Left lung (tissue), 10 donors: ENCODE measurements around the gene RPTOR. TPM values are rescaled to one million over a fixed set of nuclear protein-coding genes. Genes with fewer than 3 reads are reported as not detected.

Experiments used
- ATAC-seq: fragments of 200-7000 bp; cut with Tn5 transposase; one replicate; pipeline ENCODE4 v1.9.1; 2020; ENCODE audit warnings: moderate library complexity
- DNase-seq, 4 donors: peaks; one replicate each; pipeline ENCODE4 v3.0.0-alpha.2; 2013 to 2020
- H3K27ac ChIP-seq, 2 donors: fragments of 200-600 bp; sonication (generic) in 1 of 2; one replicate each; pipeline versions ENCODE4 v1.5.0 to v1.8.0; 2020 to 2021
- H3K27me3 ChIP-seq, 2 donors: fragments of 200-600 bp; sonication (generic) in 1 of 2; one replicate each; pipeline versions ENCODE4 v1.5.0 to v1.8.0; 2020 to 2021
- H3K36me3 ChIP-seq, 2 donors: fragments of 200-600 bp; sonication (generic) in 1 of 2; one replicate each; pipeline versions ENCODE4 v1.5.0 to v1.8.0; 2020 to 2021
- H3K4me1 ChIP-seq, 2 donors: fragments of 200-600 bp; one replicate each; pipeline ENCODE4 v1.8.0; 2021
- H3K4me3 ChIP-seq, 2 donors: fragments of 200-600 bp; sonication (generic) in 1 of 2; one replicate each; pipeline versions ENCODE4 v1.5.0 to v1.8.0; 2020 to 2021; ENCODE audit warnings: mild to moderate bottlenecking in 1 of 2
- H3K9me3 ChIP-seq, 2 donors: fragments of 200-600 bp; sonication (generic) in 1 of 2; one replicate each; pipeline versions ENCODE4 v1.5.0 to v1.8.0; 2020 to 2021
- intact Hi-C, 2 donors: fragments of 100-400 bp; cut with DNase I; formaldehyde crosslinking; loops; one replicate each; pipeline versions ENCODE4 v1.11.2 to v1.14.2; 2022
- polyA plus RNA-seq, 6 donors: library from polyadenylated mRNA; unstranded; fragments of 120-200 nt; gene quantifications; one replicate each; pipeline ENCODE4 v1.2.1, GENCODE V29; 2013; ENCODE audit not compliant: insufficient read length in 6 of 6
- total RNA-seq, 2 donors: library from RNA; stranded (reverse); fragmentation: NEBNext Ultra II Directional; extraction: Animal tissue kit (Norgen Biotek cat#: 25700); gene quantifications; one replicate each; pipeline ENCODE4 v1.2.1, GENCODE V29; 2021
- TF ChIP-seq, protein P1 (sequence below), 2 donors: fragments of 200-600 bp; sonication (generic) in 1 of 2; IDR thresholded peaks; one replicate each; pipeline versions ENCODE4 v1.5.0 to v1.8.0; 2021; ENCODE audit warnings: antibody characterized with exemption in 2 of 2
- donor health status: DM: no; HTN: yes; CAD: no.
- donor health status: DM: no; HTN: no; CAD: no.

Gene RPTOR
- total and polyA plus RNA-seq, 8 donors, result 14.2 to 39.2 (median 20.7) TPM

- Histone ChIP-seq H3K27me3 (no peaks in the 10 kb centered on the region), H3K36me3 (no peaks in the 10 kb centered on the region), H3K4me1 (peaks cover 0 to 8% of the 10 kb centered on the region in 2 donors), H3K4me3 (no peak overlapping the region), H3K27ac (no peak overlapping the region), H3K9me3 (no peaks in the 10 kb centered on the region)
- TF ChIP-seq, protein P1, sequence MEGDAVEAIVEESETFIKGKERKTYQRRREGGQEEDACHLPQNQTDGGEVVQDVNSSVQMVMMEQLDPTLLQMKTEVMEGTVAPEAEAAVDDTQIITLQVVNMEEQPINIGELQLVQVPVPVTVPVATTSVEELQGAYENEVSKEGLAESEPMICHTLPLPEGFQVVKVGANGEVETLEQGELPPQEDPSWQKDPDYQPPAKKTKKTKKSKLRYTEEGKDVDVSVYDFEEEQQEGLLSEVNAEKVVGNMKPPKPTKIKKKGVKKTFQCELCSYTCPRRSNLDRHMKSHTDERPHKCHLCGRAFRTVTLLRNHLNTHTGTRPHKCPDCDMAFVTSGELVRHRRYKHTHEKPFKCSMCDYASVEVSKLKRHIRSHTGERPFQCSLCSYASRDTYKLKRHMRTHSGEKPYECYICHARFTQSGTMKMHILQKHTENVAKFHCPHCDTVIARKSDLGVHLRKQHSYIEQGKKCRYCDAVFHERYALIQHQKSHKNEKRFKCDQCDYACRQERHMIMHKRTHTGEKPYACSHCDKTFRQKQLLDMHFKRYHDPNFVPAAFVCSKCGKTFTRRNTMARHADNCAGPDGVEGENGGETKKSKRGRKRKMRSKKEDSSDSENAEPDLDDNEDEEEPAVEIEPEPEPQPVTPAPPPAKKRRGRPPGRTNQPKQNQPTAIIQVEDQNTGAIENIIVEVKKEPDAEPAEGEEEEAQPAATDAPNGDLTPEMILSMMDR (IDR thresholded peaks at IDR 0.05), result no peak
- ATAC-seq, result no peak
- DNase-seq, result no peak
- intact Hi-C loops, result no loop called here
Measured at GRCh38 chr17:80555266-80555665, 10.6 kb downstream of the RPTOR start.

GRCh38 chr17:80558046-80558445 lies 13.4 kb downstream of the RPTOR start:
- Histone ChIP-seq H3K27ac (no peak overlapping the region), H3K36me3 (no peaks in the 10 kb centered on the region), H3K9me3 (no peaks in the 10 kb centered on the region), H3K4me3 (no peak overlapping the region), H3K4me1 (peaks cover 0 to 9% of the 10 kb centered on the region in 2 donors), H3K27me3 (no peaks in the 10 kb centered on the region)
- TF ChIP-seq, protein P1 (IDR thresholded peaks at IDR 0.05), result no peak
- DNase-seq, result no peak
- intact Hi-C loops, result no loop called here
- no peak for ATAC-seq

DNA sequence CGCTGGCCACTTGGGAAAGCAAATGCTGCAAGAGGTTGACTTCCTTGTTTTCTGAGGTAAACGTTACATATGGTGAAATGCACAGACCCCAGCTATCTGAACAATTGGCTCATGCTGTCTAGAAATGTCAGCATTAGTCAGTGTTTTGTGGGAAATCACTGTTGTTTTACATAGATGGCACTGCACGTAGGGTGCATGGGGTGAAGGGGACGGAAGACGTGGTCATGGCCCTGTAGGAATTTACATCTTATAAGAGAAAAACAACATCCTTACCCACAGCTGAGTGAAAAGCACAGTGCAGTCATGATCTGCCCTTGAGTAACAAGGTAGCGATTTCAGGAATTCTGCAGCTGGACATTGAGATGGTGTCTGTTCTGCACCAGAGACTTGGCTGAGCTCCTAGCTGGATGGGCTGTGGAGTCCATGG lies 15.2 kb downstream of the RPTOR start:
- intact Hi-C loops, result no loop called here
- ATAC-seq, result no peak
- H3K27me3 ChIP-seq, result no peaks in the 10 kb centered on the region

GRCh38 chr17:80561541-80562114 lies 17.0 kb downstream of the RPTOR start:
- Histone ChIP-seq H3K9me3 (no peaks in the 10 kb centered on the region), H3K27me3 (no peaks in the 10 kb centered on the region), H3K27ac (no peak overlapping the region), H3K4me3 (no peak overlapping the region), H3K36me3 (no peaks in the 10 kb centered on the region), H3K4me1 (peaks cover 0 to 12% of the 10 kb centered on the region in 2 donors)
- DNase-seq, result no peak
- intact Hi-C loops, result no loop called here
- TF ChIP-seq, protein P1 (IDR thresholded peaks at IDR 0.05), result no peak
- no peak for ATAC-seq

More for the DNA sequence above, 15.2 kb downstream of the RPTOR start:
- Histone ChIP-seq H3K36me3 (no peaks in the 10 kb centered on the region), H3K4me1 (peaks cover 0 to 9% of the 10 kb centered on the region in 2 donors), H3K4me3 (no peak overlapping the region), H3K27ac (no peak overlapping the region), H3K9me3 (no peaks in the 10 kb centered on the region)
- DNase-seq, result no peak
- TF ChIP-seq, protein P1 (IDR thresholded peaks at IDR 0.05), result no peak

- DNase-seq, result no peak
- TF ChIP-seq, protein P1 (IDR thresholded peaks at IDR 0.05), result no peak
- peaks cover 0 to 11% of the 10 kb centered on the region in 2 donors for H3K4me1 ChIP-seq
- ATAC-seq, result no peak
- H3K36me3 ChIP-seq, result no peaks in the 10 kb centered on the region
- no peaks in the 10 kb centered on the region for H3K9me3 ChIP-seq
- intact Hi-C loops, result no loop called here
- no peaks in the 10 kb centered on the region for H3K27me3 ChIP-seq
- no peak overlapping the region for H3K4me3 ChIP-seq
- H3K27ac ChIP-seq, result no peak overlapping the region
Measured at GRCh38 chr17:80564545-80564944, 19.9 kb downstream of the RPTOR start.
